Neural progenitor cell (in vitro differentiated cells): Measurements from ENCODE around the gene SLC35E2B. TPM values are rescaled to one million over a fixed set of nuclear protein-coding genes. Genes with fewer than 3 reads are reported as not detected.

ENCODE experiments used
- DNase-seq: peaks from one replicate; pipeline ENCODE4 v3.0.0-alpha.2; 2016; ENCODE audit warnings: low spot score
- H2AFZ ChIP-seq: fragments of 200-600 bp; sonication (generic); replicated peaks from 2 replicates; pipeline ENCODE4 v1.6.1; 2016; ENCODE audit warnings: antibody characterized with exemption
- H3F3A ChIP-seq: fragments of 200-600 bp; sonication (generic); 2 replicates; pipeline ENCODE4 v1.6.1; 2016; ENCODE audit warnings: antibody characterized with exemption, low read depth
- H3K27ac ChIP-seq: fragments of 200-600 bp; sonication (generic); 2 replicates; pipeline ENCODE4 v1.5.1; 2016; ENCODE audit warnings: mild to moderate bottlenecking
- H3K27me3 ChIP-seq: fragments of 200-600 bp; sonication (generic); 2 replicates; pipeline ENCODE4 v1.6.1; 2016; ENCODE audit warnings: mild to moderate bottlenecking, moderate library complexity
- H3K36me3 ChIP-seq: fragments of 200-600 bp; sonication (generic); 2 replicates; pipeline ENCODE4 v1.5.1; 2016
- H3K4me1 ChIP-seq: fragments of 200-600 bp; sonication (generic); 2 replicates; pipeline ENCODE4 v1.6.1; 2016; ENCODE audit warnings: mixed run types
- H3K4me2 ChIP-seq: fragments of 200-600 bp; sonication (generic); 2 replicates; pipeline ENCODE4 v1.6.1; 2016
- H3K4me3 ChIP-seq: fragments of 200-600 bp; sonication (generic); 2 replicates; pipeline ENCODE4 v1.5.1; 2016
- H3K79me2 ChIP-seq: fragments of 200-600 bp; sonication (generic); 2 replicates; pipeline ENCODE4 v1.6.1; 2016; ENCODE audit warnings: low read depth
- H3K9ac ChIP-seq: fragments of 200-600 bp; sonication (generic); 2 replicates; pipeline ENCODE4 v1.6.1; 2016
- H3K9me3 ChIP-seq: fragments of 200-600 bp; sonication (generic); 2 replicates; pipeline ENCODE4 v1.5.1; 2016; ENCODE audit warnings: low read depth
- H4K20me1 ChIP-seq: fragments of 200-600 bp; sonication (generic); 2 replicates; pipeline ENCODE4 v1.6.1; 2016; ENCODE audit warnings: low read depth
- H3K27ac Mint-ChIP-seq: 3 replicates; pipeline ENCODE4 v1.8.0; 2021; ENCODE audit warnings: mixed read lengths
- H3K27me3 Mint-ChIP-seq: 2 replicates; pipeline ENCODE4 v1.8.0; 2022; ENCODE audit warnings: low read depth, mild to moderate bottlenecking, inconsistent platforms, moderate library complexity, mixed read lengths; ENCODE audit not compliant: insufficient read depth
- H3K36me3 Mint-ChIP-seq: 3 replicates; pipeline ENCODE4 v1.8.0; 2021; ENCODE audit warnings: mixed read lengths
- H3K4me1 Mint-ChIP-seq: 3 replicates; pipeline ENCODE4 v1.8.0; 2021; ENCODE audit warnings: mixed read lengths
- H3K4me3 Mint-ChIP-seq: 3 replicates; pipeline ENCODE4 v1.8.0; 2021; ENCODE audit warnings: mild to moderate bottlenecking, moderate library complexity, mixed read lengths
- H3K9me3 Mint-ChIP-seq: 3 replicates; pipeline ENCODE4 v1.8.0; 2020; ENCODE audit warnings: mixed read lengths
- CTCF ChIP-seq: fragments of 200-600 bp; sonication (generic); IDR thresholded peaks from 2 replicates; pipeline ENCODE4 v1.5.1; 2017; ENCODE audit warnings: antibody characterized with exemption, mild to moderate bottlenecking
- EZH2 ChIP-seq: fragments of 200-600 bp; sonication (generic); IDR thresholded peaks from 2 replicates; pipeline ENCODE4 v1.6.1; 2017; ENCODE audit warnings: antibody characterized with exemption, mild to moderate bottlenecking, moderate library complexity
- EZH2phosphoT487 ChIP-seq: fragments of 200-600 bp; sonication (generic); IDR thresholded peaks from 2 replicates; pipeline ENCODE4 v1.6.1; 2017; ENCODE audit warnings: antibody characterized with exemption
- total RNA-seq: library from RNA; depleted of rRNA; stranded (reverse); fragments of >200 nt; gene quantifications from 2 replicates; pipeline ENCODE4 v1.2.3, GENCODE V29; 2015; ENCODE audit warnings: low replicate concordance

The SLC35E2B gene
- total RNA-seq, 1 donor from 2014 or later, result 49.4 TPM

- Mint-ChIP-seq H3K36me3 (peaks cover 8% of the 10 kb centered on the region), H3K4me1 (peaks cover 26% of the 10 kb centered on the region), H3K27me3 (peaks cover 2% of the 10 kb centered on the region), H3K27ac (no peak overlapping the region), H3K4me3 (peak overlapping the region; percentile 95), H3K9me3 (no peaks in the 10 kb centered on the region)
- Histone ChIP-seq H3K79me2 (peaks cover 30% of the 10 kb centered on the region), H3K9me3 (no peaks in the 10 kb centered on the region), H3K4me2 (peak overlapping the region; percentile 81), H3K27ac (no peak overlapping the region), H3K36me3 (no peaks in the 10 kb centered on the region), H4K20me1 (peaks cover 37% of the 10 kb centered on the region), H3K4me3 (peak overlapping the region; percentile 92), H3K9ac (no peak overlapping the region), H2AFZ (no peak overlapping the region), H3K27me3 (no peaks in the 10 kb centered on the region), H3K4me1 (peaks cover 11% of the 10 kb centered on the region), H3F3A (peaks cover 19% of the 10 kb centered on the region)
- no peak for DNase-seq
- TF ChIP-seq CTCF, result no peak
- TF ChIP-seq EZH2, result no peak
- no peak for TF ChIP-seq EZH2phosphoT487
These were observed 79.0 kb downstream of the SLC35E2B start for GRCh38 chr1:1613509-1614082.

GRCh38 chr1:1612104-1612400 is 80.5 kb downstream of the SLC35E2B start:
- H3K36me3 ChIP-seq, result no peaks in the 10 kb centered on the region
- peak overlapping the region; percentile 37 for H3K27ac Mint-ChIP-seq
- no peak overlapping the region for H3K27ac ChIP-seq

GRCh38 chr1:1610796-1611195 is 81.8 kb downstream of the SLC35E2B start:
- TF ChIP-seq EZH2 (no peak), EZH2phosphoT487 (no peak), CTCF (no peak)
- H3K9me3 Mint-ChIP-seq, result no peaks in the 10 kb centered on the region
- H3K4me3 Mint-ChIP-seq, result no peak overlapping the region
- Histone ChIP-seq H3K79me2 (peaks cover 19% of the 10 kb centered on the region), H3K36me3 (no peaks in the 10 kb centered on the region), H4K20me1 (peaks cover 19% of the 10 kb centered on the region), H3K4me2 (no peak overlapping the region), H3K4me3 (no peak overlapping the region), H2AFZ (no peak overlapping the region), H3K27me3 (no peaks in the 10 kb centered on the region), H3F3A (peaks cover 15% of the 10 kb centered on the region), H3K9ac (no peak overlapping the region), H3K9me3 (no peaks in the 10 kb centered on the region), H3K27ac (no peak overlapping the region), H3K4me1 (peaks cover 6% of the 10 kb centered on the region)
- H3K27ac Mint-ChIP-seq, result no peak overlapping the region
- DNase-seq, result no peak
- H3K27me3 Mint-ChIP-seq, result peaks cover 2% of the 10 kb centered on the region
- H3K36me3 Mint-ChIP-seq, result peaks cover 6% of the 10 kb centered on the region
- peaks cover 19% of the 10 kb centered on the region for H3K4me1 Mint-ChIP-seq

More at GRCh38 chr1:1612104-1612400, 80.5 kb downstream of the SLC35E2B start:
- peaks cover 11% of the 10 kb centered on the region for H3K4me1 ChIP-seq
- H3K79me2 ChIP-seq, result peaks cover 28% of the 10 kb centered on the region
- no peak for DNase-seq
- no peak overlapping the region for H2AFZ ChIP-seq
- no peaks in the 10 kb centered on the region for H3K9me3 Mint-ChIP-seq
- TF ChIP-seq EZH2phosphoT487, result no peak
- TF ChIP-seq EZH2, result no peak
- no peak for TF ChIP-seq CTCF
- peaks cover 6% of the 10 kb centered on the region for H3K36me3 Mint-ChIP-seq
- H3K27me3 ChIP-seq, result no peaks in the 10 kb centered on the region
- H3K9ac ChIP-seq, result no peak overlapping the region
- peaks cover 28% of the 10 kb centered on the region for H4K20me1 ChIP-seq
- H3K4me2 ChIP-seq, result no peak overlapping the region
- no peak overlapping the region for H3K4me3 ChIP-seq
- H3K9me3 ChIP-seq, result no peaks in the 10 kb centered on the region
- H3K27me3 Mint-ChIP-seq, result peaks cover 2% of the 10 kb centered on the region
- H3K4me3 Mint-ChIP-seq, result no peak overlapping the region
- H3F3A ChIP-seq, result peaks cover 19% of the 10 kb centered on the region
- H3K4me1 Mint-ChIP-seq, result peaks cover 21% of the 10 kb centered on the region
